ENCODE measurements around the gene HEATR1. TPM values are rescaled to one million over a fixed set of nuclear protein-coding genes. Genes with fewer than 3 reads are reported as not detected.

HEATR1 gene
- total and polyA plus RNA-seq, 4 donors: 3.3 to 19.4 (median 9.6) TPM

DNA sequence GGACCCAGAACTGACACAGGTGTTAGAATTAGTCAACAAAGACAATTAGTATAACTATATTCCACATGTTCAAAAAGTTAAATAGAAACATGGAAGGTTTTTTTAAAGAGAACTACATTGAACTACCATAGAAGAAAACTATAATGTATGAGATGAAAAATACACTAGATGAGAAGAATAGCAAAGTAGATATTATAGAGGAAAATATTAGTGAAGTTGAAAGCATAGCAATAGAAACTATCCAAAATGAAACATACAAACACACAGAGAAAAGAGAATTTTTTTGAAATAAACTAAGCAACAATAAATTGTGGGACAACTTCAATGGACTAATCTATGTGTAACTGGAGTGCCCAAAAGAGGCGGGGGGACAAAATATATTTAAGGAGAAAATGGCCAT, 8.0 kb upstream of the HEATR1 start:
- Histone ChIP-seq H3K27me3 (ENCODE audit: control insufficient read depth in 4 of 4, insufficient read depth in 4 of 4, low read length in 3 of 4) (peaks cover 0 to 10% (median 4%) of the 10 kb centered on the region in 4 donors), H3K4me1 (ENCODE audit: control insufficient read depth in 4 of 4, insufficient read depth in 4 of 4, low read length in 3 of 4) (no peaks in the 10 kb centered on the region), H3K27ac (ENCODE audit: low read depth in 1 of 2, low read length in 2 of 2) (no peak overlapping the region), H3K4me3 (ENCODE audit: low read depth in 1 of 3, low read length in 3 of 3) (no peak overlapping the region), H3K36me3 (ENCODE audit: control insufficient read depth in 4 of 4, insufficient read depth in 3 of 4, low read depth in 1 of 4, low read length in 3 of 4) (no peaks in the 10 kb centered on the region), H3K9ac (ENCODE audit: low read depth in 1 of 2, low read length in 2 of 2) (no peak overlapping the region), H3K9me3 (ENCODE audit: control insufficient read depth in 4 of 4, low read length in 3 of 4) (no peaks in the 10 kb centered on the region)
- 74% methylated on average over 1 of the region's 1 CpG for WGBS
- TF ChIP-seq NR2F2 (IDR thresholded peaks at IDR 0.05): no peak
- TF ChIP-seq, protein P1, sequence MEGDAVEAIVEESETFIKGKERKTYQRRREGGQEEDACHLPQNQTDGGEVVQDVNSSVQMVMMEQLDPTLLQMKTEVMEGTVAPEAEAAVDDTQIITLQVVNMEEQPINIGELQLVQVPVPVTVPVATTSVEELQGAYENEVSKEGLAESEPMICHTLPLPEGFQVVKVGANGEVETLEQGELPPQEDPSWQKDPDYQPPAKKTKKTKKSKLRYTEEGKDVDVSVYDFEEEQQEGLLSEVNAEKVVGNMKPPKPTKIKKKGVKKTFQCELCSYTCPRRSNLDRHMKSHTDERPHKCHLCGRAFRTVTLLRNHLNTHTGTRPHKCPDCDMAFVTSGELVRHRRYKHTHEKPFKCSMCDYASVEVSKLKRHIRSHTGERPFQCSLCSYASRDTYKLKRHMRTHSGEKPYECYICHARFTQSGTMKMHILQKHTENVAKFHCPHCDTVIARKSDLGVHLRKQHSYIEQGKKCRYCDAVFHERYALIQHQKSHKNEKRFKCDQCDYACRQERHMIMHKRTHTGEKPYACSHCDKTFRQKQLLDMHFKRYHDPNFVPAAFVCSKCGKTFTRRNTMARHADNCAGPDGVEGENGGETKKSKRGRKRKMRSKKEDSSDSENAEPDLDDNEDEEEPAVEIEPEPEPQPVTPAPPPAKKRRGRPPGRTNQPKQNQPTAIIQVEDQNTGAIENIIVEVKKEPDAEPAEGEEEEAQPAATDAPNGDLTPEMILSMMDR (IDR thresholded peaks at IDR 0.05; ENCODE audit: low read depth, low read length, missing input control): no peak
- no peak for TF ChIP-seq TAF1 (conservative IDR thresholded peaks at IDR 0.05)
- TF ChIP-seq EGR1 (IDR thresholded peaks at IDR 0.05; ENCODE audit: low read depth in 2 of 2): no peak
- no peak for TF ChIP-seq FOXA2 (IDR thresholded peaks at IDR 0.05)
- TF ChIP-seq, protein P2, sequence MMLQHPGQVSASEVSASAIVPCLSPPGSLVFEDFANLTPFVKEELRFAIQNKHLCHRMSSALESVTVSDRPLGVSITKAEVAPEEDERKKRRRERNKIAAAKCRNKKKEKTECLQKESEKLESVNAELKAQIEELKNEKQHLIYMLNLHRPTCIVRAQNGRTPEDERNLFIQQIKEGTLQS (IDR thresholded peaks at IDR 0.05): no peak
- no peak for TF ChIP-seq RXRA (IDR thresholded peaks at IDR 0.05)
- no peak for TF ChIP-seq YY1 (IDR thresholded peaks at IDR 0.05)
- TF ChIP-seq, protein P3, sequence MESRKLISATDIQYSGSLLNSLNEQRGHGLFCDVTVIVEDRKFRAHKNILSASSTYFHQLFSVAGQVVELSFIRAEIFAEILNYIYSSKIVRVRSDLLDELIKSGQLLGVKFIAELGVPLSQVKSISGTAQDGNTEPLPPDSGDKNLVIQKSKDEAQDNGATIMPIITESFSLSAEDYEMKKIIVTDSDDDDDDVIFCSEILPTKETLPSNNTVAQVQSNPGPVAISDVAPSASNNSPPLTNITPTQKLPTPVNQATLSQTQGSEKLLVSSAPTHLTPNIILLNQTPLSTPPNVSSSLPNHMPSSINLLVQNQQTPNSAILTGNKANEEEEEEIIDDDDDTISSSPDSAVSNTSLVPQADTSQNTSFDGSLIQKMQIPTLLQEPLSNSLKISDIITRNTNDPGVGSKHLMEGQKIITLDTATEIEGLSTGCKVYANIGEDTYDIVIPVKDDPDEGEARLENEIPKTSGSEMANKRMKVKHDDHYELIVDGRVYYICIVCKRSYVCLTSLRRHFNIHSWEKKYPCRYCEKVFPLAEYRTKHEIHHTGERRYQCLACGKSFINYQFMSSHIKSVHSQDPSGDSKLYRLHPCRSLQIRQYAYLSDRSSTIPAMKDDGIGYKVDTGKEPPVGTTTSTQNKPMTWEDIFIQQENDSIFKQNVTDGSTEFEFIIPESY (IDR thresholded peaks at IDR 0.05): no peak
- TF ChIP-seq, protein P4, sequence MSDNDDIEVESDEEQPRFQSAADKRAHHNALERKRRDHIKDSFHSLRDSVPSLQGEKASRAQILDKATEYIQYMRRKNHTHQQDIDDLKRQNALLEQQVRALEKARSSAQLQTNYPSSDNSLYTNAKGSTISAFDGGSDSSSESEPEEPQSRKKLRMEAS (IDR thresholded peaks at IDR 0.05): no peak
- no peak for TF ChIP-seq RAD21 (IDR thresholded peaks at IDR 0.05)
- no peak for DNase-seq (ENCODE audit: low spot score)

DNA sequence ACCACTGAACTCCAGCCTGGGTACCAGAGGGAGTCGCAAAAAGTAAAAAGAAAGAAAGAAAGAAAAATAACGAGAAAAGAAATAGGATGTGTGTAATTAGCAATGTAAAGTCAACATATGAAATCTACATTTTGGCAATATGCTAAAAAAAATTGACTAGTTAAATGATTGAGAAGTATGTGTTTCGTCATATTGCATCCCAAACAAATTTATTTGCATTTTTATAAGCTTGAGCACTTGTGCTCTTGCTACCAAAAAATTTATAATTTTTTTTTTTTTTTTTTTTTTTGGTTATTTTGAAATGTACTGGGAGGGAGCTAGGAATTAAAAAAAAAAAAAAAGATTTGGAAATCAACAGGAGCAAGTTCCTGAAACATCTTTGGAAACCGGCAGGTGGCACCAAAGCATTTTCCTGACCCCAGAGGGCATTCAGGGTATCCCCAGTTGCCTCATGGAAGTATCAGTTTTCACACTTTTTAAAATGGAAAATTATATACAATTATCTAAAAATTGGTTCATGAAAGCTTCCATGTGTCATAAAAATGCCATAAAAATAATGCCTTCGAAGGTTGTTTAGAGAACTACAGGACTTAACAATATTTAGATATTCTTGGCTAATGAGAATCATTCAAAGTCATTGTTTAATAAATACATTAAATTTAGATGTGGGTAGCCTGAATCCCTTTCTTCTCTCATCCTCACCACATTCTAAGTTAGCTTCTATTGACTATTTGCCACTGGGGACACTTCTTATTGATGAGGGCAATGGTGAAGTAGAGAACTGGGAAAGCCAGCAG, 4.8 kb upstream of the HEATR1 start:
- peaks cover 0 to 6% (median 1%) of the 10 kb centered on the region in 4 donors for H3K27me3 ChIP-seq (ENCODE audit: control insufficient read depth in 4 of 4, insufficient read depth in 4 of 4, low read length in 3 of 4)
- peak; percentile 45 for DNase-seq (ENCODE audit: low spot score)
- WGBS: 15% methylated on average over 5 of the region's 5 CpGs
- no peak overlapping the region for H3K27ac ChIP-seq (ENCODE audit: low read depth in 1 of 2, low read length in 2 of 2)
- no peak overlapping the region for H3K4me3 ChIP-seq (ENCODE audit: low read depth in 1 of 3, low read length in 3 of 3)
- H3K36me3 ChIP-seq (ENCODE audit: control insufficient read depth in 4 of 4, insufficient read depth in 3 of 4, low read depth in 1 of 4, low read length in 3 of 4): no peaks in the 10 kb centered on the region
- H3K9ac ChIP-seq (ENCODE audit: low read depth in 1 of 2, low read length in 2 of 2): no peak overlapping the region
- no peaks in the 10 kb centered on the region for H3K4me1 ChIP-seq (ENCODE audit: control insufficient read depth in 4 of 4, insufficient read depth in 4 of 4, low read length in 3 of 4)
- H3K9me3 ChIP-seq (ENCODE audit: control insufficient read depth in 4 of 4, low read length in 3 of 4): no peaks in the 10 kb centered on the region
- TF ChIP-seq, protein P4 (IDR thresholded peaks at IDR 0.05): no peak
- TF ChIP-seq NR2F2 (IDR thresholded peaks at IDR 0.05): peak; percentile 21
- TF ChIP-seq FOXA1 (IDR thresholded peaks at IDR 0.05): no peak
- TF ChIP-seq RXRA (IDR thresholded peaks at IDR 0.05): peak in 1 of 2 donors; percentile 16
- no peak for TF ChIP-seq SP1 (IDR thresholded peaks at IDR 0.05)
- no peak for TF ChIP-seq GABPA (IDR thresholded peaks at IDR 0.05 in 1 of 2, conservative IDR thresholded peaks at IDR 0.05 in 1 of 2)
- no peak for TF ChIP-seq FOXA2 (IDR thresholded peaks at IDR 0.05)
- TF ChIP-seq JUND (IDR thresholded peaks at IDR 0.05): no peak
- TF ChIP-seq RAD21 (IDR thresholded peaks at IDR 0.05): peak; percentile 77 to 79
- no peak for TF ChIP-seq HNF4A (conservative IDR thresholded peaks at IDR 0.05)
- TF ChIP-seq HNF4G (IDR thresholded peaks at IDR 0.05): no peak
- no peak for TF ChIP-seq TAF1 (conservative IDR thresholded peaks at IDR 0.05)
- TF ChIP-seq, protein P3 (IDR thresholded peaks at IDR 0.05): no peak
- TF ChIP-seq, protein P2 (IDR thresholded peaks at IDR 0.05): no peak
- no peak for TF ChIP-seq YY1 (IDR thresholded peaks at IDR 0.05)
- TF ChIP-seq, protein P1 (IDR thresholded peaks at IDR 0.05; ENCODE audit: low read depth, low read length, missing input control): peak; percentile 69

All from liver (tissue), 9 donors.